ENCODE data around the gene BAG1. TPM values are rescaled to one million over a fixed set of nuclear protein-coding genes. Genes with fewer than 3 reads are reported as not detected.

BAG1 gene
- total RNA-seq, 1 donor from 2014 or later, result 43.3 TPM

- Histone ChIP-seq H2AFZ (ENCODE audit: low read depth, low read length) (no peak overlapping the region), H3K27me3 (ENCODE audit: insufficient read depth, low read length) (no peaks in the 10 kb centered on the region), H4K20me1 (ENCODE audit: insufficient read depth, low read length) (no peaks in the 10 kb centered on the region), H3K4me1 (ENCODE audit: insufficient read depth, low read length) (peaks cover 6% of the 10 kb centered on the region), H3K36me3 (ENCODE audit: insufficient read depth, low read length) (peaks cover 10% of the 10 kb centered on the region), H3K4me3 (ENCODE audit: insufficient read depth, low read depth, low read length) (no peak overlapping the region), H3K9me3 (ENCODE audit: insufficient read depth, low read depth, low read length) (no peaks in the 10 kb centered on the region), H3K4me2 (ENCODE audit: low read length) (no peak overlapping the region), H3K79me2 (ENCODE audit: insufficient read depth, low read length) (peaks cover 17% of the 10 kb centered on the region), H3K27ac (ENCODE audit: low read depth, low read length) (no peak overlapping the region), H3K9ac (ENCODE audit: low read length) (no peak overlapping the region)
- DNase-seq (ENCODE audit: low read depth) (peak; percentile 38), FAIRE-seq (no peak)
- Mint-ChIP-seq H3K4me1 (ENCODE audit: low read depth, unreplicated experiment) (peaks cover 9% of the 10 kb centered on the region), H3K27ac (ENCODE audit: unreplicated experiment) (peak overlapping the region; percentile 50), H3K9me3 (ENCODE audit: unreplicated experiment) (no peaks in the 10 kb centered on the region), H3K27me3 (ENCODE audit: low read depth, unreplicated experiment) (no peaks in the 10 kb centered on the region), H3K4me3 (ENCODE audit: unreplicated experiment) (no peak overlapping the region), H3K36me3 (ENCODE audit: low read depth, unreplicated experiment) (peaks cover 6% of the 10 kb centered on the region)
- no peak for TF ChIP-seq EZH2 (IDR thresholded peaks at IDR 0.05; ENCODE audit: insufficient read depth, low read length)
- TF ChIP-seq CTCF (IDR thresholded peaks at IDR 0.05; ENCODE audit: insufficient read depth, low read depth, low read length), result peak; percentile 68
Observed at GRCh38 chr9:33287087-33287490, 22.6 kb upstream of the BAG1 start.

DNA sequence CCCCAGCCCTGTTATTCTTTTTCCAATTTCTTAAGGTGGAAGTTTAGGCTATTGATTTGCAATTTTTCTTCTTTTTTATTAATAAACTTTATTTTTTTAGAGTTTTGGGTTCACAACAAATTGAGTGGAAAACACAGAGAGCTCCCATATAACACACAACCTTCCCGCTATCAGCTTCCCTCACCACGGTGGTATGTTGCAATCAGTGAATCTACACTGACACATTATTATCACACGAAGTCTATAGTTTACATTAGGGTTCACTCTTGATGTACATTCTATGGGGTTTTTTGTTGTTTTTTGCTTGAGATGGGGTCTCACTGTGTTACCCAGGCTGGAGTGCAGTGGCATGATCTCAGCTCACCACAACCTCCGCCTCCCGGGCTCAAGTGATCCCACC, 21.0 kb upstream of the BAG1 start:
- TF ChIP-seq CTCF (IDR thresholded peaks at IDR 0.05; ENCODE audit: insufficient read depth, low read depth, low read length), result no peak
- TF ChIP-seq EZH2 (IDR thresholded peaks at IDR 0.05; ENCODE audit: insufficient read depth, low read length), result no peak
- Histone ChIP-seq H3K4me2 (ENCODE audit: low read length) (no peak overlapping the region), H3K79me2 (ENCODE audit: insufficient read depth, low read length) (peaks cover 1% of the 10 kb centered on the region), H3K4me1 (ENCODE audit: insufficient read depth, low read length) (peaks cover 3% of the 10 kb centered on the region), H3K27ac (ENCODE audit: low read depth, low read length) (no peak overlapping the region), H3K27me3 (ENCODE audit: insufficient read depth, low read length) (no peaks in the 10 kb centered on the region), H3K9ac (ENCODE audit: low read length) (no peak overlapping the region), H3K36me3 (ENCODE audit: insufficient read depth, low read length) (peaks cover 16% of the 10 kb centered on the region), H3K9me3 (ENCODE audit: insufficient read depth, low read depth, low read length) (no peaks in the 10 kb centered on the region), H4K20me1 (ENCODE audit: insufficient read depth, low read length) (no peaks in the 10 kb centered on the region), H3K4me3 (ENCODE audit: insufficient read depth, low read depth, low read length) (no peak overlapping the region), H2AFZ (ENCODE audit: low read depth, low read length) (no peak overlapping the region)
- no peak for DNase-seq (ENCODE audit: low read depth)
- Mint-ChIP-seq H3K36me3 (ENCODE audit: low read depth, unreplicated experiment) (peaks cover 7% of the 10 kb centered on the region), H3K4me1 (ENCODE audit: low read depth, unreplicated experiment) (no peaks in the 10 kb centered on the region), H3K27me3 (ENCODE audit: low read depth, unreplicated experiment) (no peaks in the 10 kb centered on the region), H3K9me3 (ENCODE audit: unreplicated experiment) (no peaks in the 10 kb centered on the region), H3K27ac (ENCODE audit: unreplicated experiment) (no peak overlapping the region), H3K4me3 (ENCODE audit: unreplicated experiment) (no peak overlapping the region)
- no peak for FAIRE-seq

- no peaks in the 10 kb centered on the region for H3K9me3 Mint-ChIP-seq (ENCODE audit: unreplicated experiment)
- no peak overlapping the region for H3K27ac ChIP-seq (ENCODE audit: low read depth, low read length)
- no peak overlapping the region for H3K27ac Mint-ChIP-seq (ENCODE audit: unreplicated experiment)
- H3K9ac ChIP-seq (ENCODE audit: low read length), result no peak overlapping the region
- H3K4me1 Mint-ChIP-seq (ENCODE audit: low read depth, unreplicated experiment), result peaks cover 7% of the 10 kb centered on the region
- TF ChIP-seq CTCF (IDR thresholded peaks at IDR 0.05; ENCODE audit: insufficient read depth, low read depth, low read length) (no peak), EZH2 (IDR thresholded peaks at IDR 0.05; ENCODE audit: insufficient read depth, low read length) (no peak)
- H3K36me3 ChIP-seq (ENCODE audit: insufficient read depth, low read length), result peaks cover 65% of the 10 kb centered on the region
- FAIRE-seq (no peak), DNase-seq (ENCODE audit: low read depth) (no peak)
- H3K4me3 ChIP-seq (ENCODE audit: insufficient read depth, low read depth, low read length), result no peak overlapping the region
- H3K4me3 Mint-ChIP-seq (ENCODE audit: unreplicated experiment), result no peak overlapping the region
- H3K4me2 ChIP-seq (ENCODE audit: low read length), result no peak overlapping the region
- H3K79me2 ChIP-seq (ENCODE audit: insufficient read depth, low read length), result peaks cover 6% of the 10 kb centered on the region
- no peak overlapping the region for H2AFZ ChIP-seq (ENCODE audit: low read depth, low read length)
- no peaks in the 10 kb centered on the region for H3K27me3 ChIP-seq (ENCODE audit: insufficient read depth, low read length)
- H3K9me3 ChIP-seq (ENCODE audit: insufficient read depth, low read depth, low read length), result no peaks in the 10 kb centered on the region
- peaks cover 6% of the 10 kb centered on the region for H4K20me1 ChIP-seq (ENCODE audit: insufficient read depth, low read length)
- H3K4me1 ChIP-seq (ENCODE audit: insufficient read depth, low read length), result peaks cover 8% of the 10 kb centered on the region
- no peaks in the 10 kb centered on the region for H3K27me3 Mint-ChIP-seq (ENCODE audit: low read depth, unreplicated experiment)
- peaks cover 15% of the 10 kb centered on the region for H3K36me3 Mint-ChIP-seq (ENCODE audit: low read depth, unreplicated experiment)
Observed at GRCh38 chr9:33277484-33277883, 13.0 kb upstream of the BAG1 start.

Data from astrocyte (in vitro differentiated cells and primary cell).